Osteoblast (primary cell): ENCODE data around the gene UVSSA. TPM values are rescaled to one million over a fixed set of nuclear protein-coding genes. Genes with fewer than 3 reads are reported as not detected.

Experiments used
- DNase-seq: peaks from one replicate; pipeline ENCODE4 v3.0.0; 2011; ENCODE audit warnings: low spot score, mixed read lengths; ENCODE audit not compliant: insufficient read length; ENCODE audit errors: missing footprints
- H2AFZ ChIP-seq: 2 replicates; pipeline ENCODE4 v1.6.0; 2011; ENCODE audit warnings: mild to moderate bottlenecking, low read length
- H3K27ac ChIP-seq: 2 replicates; pipeline ENCODE4 v1.5.1; 2011; ENCODE audit warnings: mild to moderate bottlenecking, low read depth, low read length, moderate library complexity
- H3K27me3 ChIP-seq: 2 replicates; pipeline ENCODE4 v1.6.0; 2012; ENCODE audit warnings: mild to moderate bottlenecking, control low read depth, inconsistent platforms, low read length, moderate library complexity; ENCODE audit not compliant: insufficient read depth
- H3K36me3 ChIP-seq: 2 replicates; pipeline ENCODE4 v1.5.1; 2011; ENCODE audit warnings: mild to moderate bottlenecking, low read length, control low read depth, moderate library complexity; ENCODE audit not compliant: insufficient read depth
- H3K4me1 ChIP-seq: 2 replicates; pipeline ENCODE4 v1.5.1; 2011; ENCODE audit warnings: mild to moderate bottlenecking, low read length, control low read depth, moderate library complexity; ENCODE audit not compliant: insufficient read depth
- H3K4me2 ChIP-seq: 2 replicates; pipeline ENCODE4 v1.6.0; 2011; ENCODE audit warnings: mild to moderate bottlenecking, low read length; ENCODE audit not compliant: insufficient read depth
- H3K4me3 ChIP-seq: fragments of 200-600 bp; sonication (generic); 3 replicates; pipeline ENCODE4 v1.5.1; 2012; ENCODE audit warnings: mild to moderate bottlenecking, low read length, inconsistent platforms; ENCODE audit not compliant: insufficient read depth
- H3K79me2 ChIP-seq: 2 replicates; pipeline ENCODE4 v1.6.0; 2012; ENCODE audit warnings: mild to moderate bottlenecking, low read length, control low read depth, inconsistent platforms; ENCODE audit not compliant: insufficient read depth
- H3K9me3 ChIP-seq: 2 replicates; pipeline ENCODE4 v1.5.1; 2011; ENCODE audit warnings: low read depth, low read length, control low read depth
- H4K20me1 ChIP-seq: 2 replicates; pipeline ENCODE4 v1.6.0; 2012; ENCODE audit warnings: mild to moderate bottlenecking, low read length, control low read depth; ENCODE audit not compliant: insufficient read depth
- total RNA-seq: library from RNA; depleted of rRNA; stranded (reverse); fragments of >200 nt; gene quantifications from 2 replicates; pipeline ENCODE4 v1.2.3, GENCODE V29; 2012
- TF ChIP-seq, protein P1 (sequence below): IDR thresholded peaks from 2 replicates; pipeline ENCODE4 v1.5.1; 2011; ENCODE audit warnings: mild to moderate bottlenecking, low read depth, low read length, moderate library complexity; ENCODE audit errors: extremely low read depth

The UVSSA gene
- total RNA-seq, 1 donor, result 14.8 TPM

DNA sequence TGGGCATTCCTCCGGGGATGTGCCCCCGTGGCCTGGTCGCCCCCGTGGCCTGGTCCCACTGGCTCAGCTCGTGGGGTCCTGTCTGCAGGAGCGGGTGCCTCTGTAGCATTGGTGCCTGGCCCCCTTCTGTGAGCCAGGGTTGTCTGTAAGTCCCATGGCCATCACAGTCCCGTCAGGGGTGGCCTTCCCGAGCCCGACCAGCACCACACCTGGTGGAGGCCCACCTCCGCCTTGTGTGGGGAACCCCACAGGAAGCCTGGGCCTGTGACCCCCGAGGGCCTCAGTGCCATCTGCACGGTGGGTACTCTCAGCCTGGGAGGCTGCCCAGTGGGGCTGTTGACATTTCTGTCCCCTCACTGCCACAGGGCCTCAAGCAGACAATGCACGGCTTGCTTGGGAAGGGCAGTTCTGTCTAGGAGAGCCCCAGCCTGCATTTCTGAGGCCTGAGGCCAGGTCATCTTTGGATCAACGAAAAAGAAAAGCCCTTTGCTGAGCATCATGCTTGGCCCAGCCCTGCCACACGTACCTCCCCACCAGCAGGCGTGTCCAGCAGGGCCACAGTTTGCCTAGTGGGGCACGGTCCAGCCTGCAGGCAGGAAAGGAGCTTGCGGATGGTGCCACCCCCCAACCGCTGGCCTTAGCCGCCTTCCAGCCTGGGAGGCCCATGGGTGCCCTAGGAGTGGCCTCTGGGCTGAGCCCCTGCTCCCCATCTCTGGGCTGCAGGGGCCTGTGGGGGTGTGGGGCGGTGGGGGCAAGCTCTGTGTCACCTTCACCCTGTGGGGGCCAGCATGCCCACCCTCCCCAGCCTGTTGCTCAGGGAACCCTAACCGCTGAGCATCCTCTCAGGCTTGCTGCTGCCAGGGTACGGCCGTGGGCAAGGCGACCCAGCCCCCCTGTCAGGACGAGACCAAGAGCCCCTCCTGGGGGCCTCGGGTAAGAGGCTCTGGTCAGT, 36.0 kb downstream of the UVSSA start:
- H3K4me2 ChIP-seq, result no peak overlapping the region
- H2AFZ ChIP-seq, result no peak overlapping the region
- DNase-seq, result peak; percentile 62
- H4K20me1 ChIP-seq, result no peaks in the 10 kb centered on the region
- no peaks in the 10 kb centered on the region for H3K36me3 ChIP-seq
- no peaks in the 10 kb centered on the region for H3K79me2 ChIP-seq
- TF ChIP-seq, protein P1, sequence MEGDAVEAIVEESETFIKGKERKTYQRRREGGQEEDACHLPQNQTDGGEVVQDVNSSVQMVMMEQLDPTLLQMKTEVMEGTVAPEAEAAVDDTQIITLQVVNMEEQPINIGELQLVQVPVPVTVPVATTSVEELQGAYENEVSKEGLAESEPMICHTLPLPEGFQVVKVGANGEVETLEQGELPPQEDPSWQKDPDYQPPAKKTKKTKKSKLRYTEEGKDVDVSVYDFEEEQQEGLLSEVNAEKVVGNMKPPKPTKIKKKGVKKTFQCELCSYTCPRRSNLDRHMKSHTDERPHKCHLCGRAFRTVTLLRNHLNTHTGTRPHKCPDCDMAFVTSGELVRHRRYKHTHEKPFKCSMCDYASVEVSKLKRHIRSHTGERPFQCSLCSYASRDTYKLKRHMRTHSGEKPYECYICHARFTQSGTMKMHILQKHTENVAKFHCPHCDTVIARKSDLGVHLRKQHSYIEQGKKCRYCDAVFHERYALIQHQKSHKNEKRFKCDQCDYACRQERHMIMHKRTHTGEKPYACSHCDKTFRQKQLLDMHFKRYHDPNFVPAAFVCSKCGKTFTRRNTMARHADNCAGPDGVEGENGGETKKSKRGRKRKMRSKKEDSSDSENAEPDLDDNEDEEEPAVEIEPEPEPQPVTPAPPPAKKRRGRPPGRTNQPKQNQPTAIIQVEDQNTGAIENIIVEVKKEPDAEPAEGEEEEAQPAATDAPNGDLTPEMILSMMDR, result no peak
- H3K27ac ChIP-seq, result no peak overlapping the region
- H3K4me3 ChIP-seq, result no peak overlapping the region
- H3K4me1 ChIP-seq, result no peaks in the 10 kb centered on the region
- H3K9me3 ChIP-seq, result no peaks in the 10 kb centered on the region
- H3K27me3 ChIP-seq, result no peaks in the 10 kb centered on the region

DNA sequence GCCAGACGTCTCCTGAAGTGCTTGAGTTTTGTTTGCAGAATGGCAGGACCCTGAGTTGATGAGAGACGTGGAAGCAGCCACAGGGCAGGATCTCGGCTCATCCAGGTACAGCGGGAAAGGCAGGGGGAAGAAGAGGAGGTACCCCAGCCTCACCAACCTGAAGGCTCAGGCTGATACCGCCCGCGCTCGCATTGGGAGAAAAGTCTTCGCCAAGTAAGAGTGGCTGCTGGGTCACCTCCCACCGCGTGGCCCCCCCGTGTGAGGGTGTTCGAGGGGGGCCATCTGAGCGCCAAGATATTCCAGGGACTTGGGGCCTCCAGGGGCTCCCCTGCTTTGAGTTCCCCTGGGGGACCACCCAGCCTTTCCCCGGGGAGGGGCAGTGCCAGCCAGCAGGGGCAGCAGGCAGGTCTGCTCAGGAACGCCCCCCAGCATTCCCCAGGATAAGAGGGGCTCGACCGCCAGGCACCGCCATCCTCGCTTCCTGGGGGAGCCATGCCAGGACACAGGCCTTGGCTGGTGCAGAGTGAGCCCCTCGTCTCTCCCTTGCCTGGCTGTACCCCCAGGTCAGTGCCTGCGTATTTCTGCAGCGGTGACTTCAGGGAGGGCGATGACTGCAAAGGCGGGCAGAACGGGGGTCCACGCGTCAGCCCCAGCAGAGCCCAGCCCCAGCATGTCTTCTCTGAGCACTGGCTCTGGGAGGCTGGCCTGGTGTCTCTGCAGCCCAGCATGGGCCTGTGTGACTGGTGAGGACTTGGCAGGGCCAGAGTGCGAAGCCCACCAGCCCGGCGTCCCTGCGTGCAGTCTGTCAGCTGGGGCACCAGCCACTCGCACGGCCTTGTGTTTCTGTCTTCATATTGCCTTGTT, 37.0 kb downstream of the UVSSA start:
- Histone ChIP-seq H3K27me3 (no peaks in the 10 kb centered on the region), H3K4me2 (no peak overlapping the region), H3K4me1 (no peaks in the 10 kb centered on the region), H2AFZ (no peak overlapping the region), H4K20me1 (no peaks in the 10 kb centered on the region), H3K79me2 (no peaks in the 10 kb centered on the region), H3K36me3 (peaks cover 6% of the 10 kb centered on the region), H3K4me3 (no peak overlapping the region), H3K27ac (no peak overlapping the region), H3K9me3 (peaks cover 2% of the 10 kb centered on the region)
- TF ChIP-seq, protein P1, result no peak
- peak; percentile 75 for DNase-seq

DNA sequence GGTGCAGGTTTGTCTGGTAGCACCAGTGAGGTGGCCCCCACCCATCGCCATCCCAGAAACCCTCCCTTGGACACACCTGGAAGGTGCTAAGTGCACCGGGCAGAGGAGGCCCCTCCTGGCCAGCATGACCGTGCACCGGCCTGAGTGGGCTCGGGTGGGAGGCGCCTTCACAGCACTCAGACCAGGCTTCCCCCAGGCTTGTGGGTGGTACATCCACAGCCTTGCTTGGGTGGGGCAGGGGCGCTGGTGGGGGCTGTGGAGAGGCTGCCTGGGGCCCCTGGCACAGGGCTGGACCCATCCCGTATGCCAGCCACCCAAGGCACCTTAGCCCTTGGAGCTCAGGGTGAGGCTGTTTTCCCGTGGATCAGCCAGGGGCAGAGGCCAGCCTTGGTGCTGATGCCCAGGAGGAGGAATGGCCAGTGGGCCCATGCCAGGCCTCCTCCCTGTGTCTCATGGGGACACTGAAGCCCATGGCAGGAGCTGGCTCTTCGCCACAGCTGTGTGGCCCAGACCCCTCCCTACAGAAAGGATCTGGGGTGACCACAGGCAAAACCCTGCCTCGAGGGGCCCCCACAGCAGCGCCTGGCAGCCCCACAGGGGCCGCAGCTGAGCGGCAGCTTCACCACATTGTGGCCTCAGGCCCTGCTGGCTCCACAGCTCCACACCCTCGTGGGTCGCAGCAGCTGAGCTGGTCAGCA, 37.8 kb downstream of the UVSSA start:
- no peaks in the 10 kb centered on the region for H3K4me1 ChIP-seq
- H3K36me3 ChIP-seq, result peaks cover 6% of the 10 kb centered on the region
- H2AFZ ChIP-seq, result no peak overlapping the region
- H3K79me2 ChIP-seq, result no peaks in the 10 kb centered on the region
- H4K20me1 ChIP-seq, result no peaks in the 10 kb centered on the region
- H3K4me3 ChIP-seq, result no peak overlapping the region
- peak; percentile 34 for DNase-seq
- no peak overlapping the region for H3K27ac ChIP-seq
- H3K9me3 ChIP-seq, result peaks cover 2% of the 10 kb centered on the region
- no peak overlapping the region for H3K4me2 ChIP-seq
- TF ChIP-seq, protein P1, result no peak
- H3K27me3 ChIP-seq, result no peaks in the 10 kb centered on the region
